GM20000 (cell line): ENCODE results near the gene CCDC142.

Source experiments
- DNase-seq: peaks from one replicate; pipeline ENCODE4 v3.0.0; 2012; ENCODE audit warnings: low spot score
- TF ChIP-seq, protein P1 (sequence below): IDR thresholded peaks from 2 replicates; pipeline ENCODE4 v1.5.1; 2012; ENCODE audit warnings: mild to moderate bottlenecking, control low read depth; ENCODE audit errors: extremely low read depth, missing control alignments

CCDC142 gene

DNA sequence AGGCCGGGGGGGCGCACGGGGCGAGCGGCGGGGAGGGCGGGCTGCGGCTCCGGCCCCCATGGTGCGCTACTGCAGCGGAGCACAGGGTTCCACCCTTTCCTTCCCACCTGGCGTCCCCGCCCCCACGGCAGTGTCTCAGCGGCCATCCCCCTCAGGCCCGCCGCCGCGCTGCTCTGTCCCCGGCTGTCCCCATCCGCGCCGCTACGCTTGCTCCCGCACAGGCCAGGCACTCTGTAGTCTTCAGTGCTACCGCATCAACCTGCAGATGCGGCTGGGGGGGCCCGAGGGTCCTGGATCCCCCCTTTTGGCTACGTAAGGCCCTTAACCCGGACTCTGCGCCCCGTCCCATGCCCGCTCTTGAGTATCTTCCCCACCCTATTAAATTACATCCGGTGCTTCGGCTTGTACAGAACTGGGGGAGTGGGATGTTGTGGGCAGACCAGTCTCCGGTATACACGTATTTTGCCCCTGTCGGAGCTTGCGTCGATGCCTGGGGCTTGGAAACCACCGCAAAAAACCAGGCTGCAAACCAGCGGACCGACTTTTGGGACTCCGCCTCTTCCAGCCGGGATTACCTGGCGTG, 25.2 kb downstream of the CCDC142 start:
- peak; percentile 81 for DNase-seq
- TF ChIP-seq, protein P1, sequence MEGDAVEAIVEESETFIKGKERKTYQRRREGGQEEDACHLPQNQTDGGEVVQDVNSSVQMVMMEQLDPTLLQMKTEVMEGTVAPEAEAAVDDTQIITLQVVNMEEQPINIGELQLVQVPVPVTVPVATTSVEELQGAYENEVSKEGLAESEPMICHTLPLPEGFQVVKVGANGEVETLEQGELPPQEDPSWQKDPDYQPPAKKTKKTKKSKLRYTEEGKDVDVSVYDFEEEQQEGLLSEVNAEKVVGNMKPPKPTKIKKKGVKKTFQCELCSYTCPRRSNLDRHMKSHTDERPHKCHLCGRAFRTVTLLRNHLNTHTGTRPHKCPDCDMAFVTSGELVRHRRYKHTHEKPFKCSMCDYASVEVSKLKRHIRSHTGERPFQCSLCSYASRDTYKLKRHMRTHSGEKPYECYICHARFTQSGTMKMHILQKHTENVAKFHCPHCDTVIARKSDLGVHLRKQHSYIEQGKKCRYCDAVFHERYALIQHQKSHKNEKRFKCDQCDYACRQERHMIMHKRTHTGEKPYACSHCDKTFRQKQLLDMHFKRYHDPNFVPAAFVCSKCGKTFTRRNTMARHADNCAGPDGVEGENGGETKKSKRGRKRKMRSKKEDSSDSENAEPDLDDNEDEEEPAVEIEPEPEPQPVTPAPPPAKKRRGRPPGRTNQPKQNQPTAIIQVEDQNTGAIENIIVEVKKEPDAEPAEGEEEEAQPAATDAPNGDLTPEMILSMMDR, result no peak

DNA sequence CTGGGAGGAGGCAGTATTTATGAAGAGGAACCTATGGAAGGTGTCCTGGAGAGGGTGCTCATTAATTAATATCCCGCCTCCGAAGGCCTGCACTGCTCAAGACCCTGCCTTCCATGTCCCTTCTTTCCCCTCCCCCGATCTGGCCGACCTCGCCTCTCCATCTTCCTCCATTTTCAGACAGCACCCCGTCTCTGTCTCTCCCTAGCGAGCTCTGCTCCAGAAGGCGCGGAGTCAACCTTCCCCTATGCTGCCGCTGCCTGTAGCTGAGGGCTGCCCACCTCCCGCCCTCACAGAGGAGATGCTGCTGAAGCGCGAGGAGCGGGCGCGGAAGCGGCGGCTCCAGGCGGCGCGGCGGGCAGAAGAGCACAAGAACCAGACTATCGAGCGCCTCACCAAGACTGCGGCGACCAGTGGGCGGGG, 25.7 kb downstream of the CCDC142 start:
- TF ChIP-seq, protein P1, result no peak
- no peak for DNase-seq

DNA sequence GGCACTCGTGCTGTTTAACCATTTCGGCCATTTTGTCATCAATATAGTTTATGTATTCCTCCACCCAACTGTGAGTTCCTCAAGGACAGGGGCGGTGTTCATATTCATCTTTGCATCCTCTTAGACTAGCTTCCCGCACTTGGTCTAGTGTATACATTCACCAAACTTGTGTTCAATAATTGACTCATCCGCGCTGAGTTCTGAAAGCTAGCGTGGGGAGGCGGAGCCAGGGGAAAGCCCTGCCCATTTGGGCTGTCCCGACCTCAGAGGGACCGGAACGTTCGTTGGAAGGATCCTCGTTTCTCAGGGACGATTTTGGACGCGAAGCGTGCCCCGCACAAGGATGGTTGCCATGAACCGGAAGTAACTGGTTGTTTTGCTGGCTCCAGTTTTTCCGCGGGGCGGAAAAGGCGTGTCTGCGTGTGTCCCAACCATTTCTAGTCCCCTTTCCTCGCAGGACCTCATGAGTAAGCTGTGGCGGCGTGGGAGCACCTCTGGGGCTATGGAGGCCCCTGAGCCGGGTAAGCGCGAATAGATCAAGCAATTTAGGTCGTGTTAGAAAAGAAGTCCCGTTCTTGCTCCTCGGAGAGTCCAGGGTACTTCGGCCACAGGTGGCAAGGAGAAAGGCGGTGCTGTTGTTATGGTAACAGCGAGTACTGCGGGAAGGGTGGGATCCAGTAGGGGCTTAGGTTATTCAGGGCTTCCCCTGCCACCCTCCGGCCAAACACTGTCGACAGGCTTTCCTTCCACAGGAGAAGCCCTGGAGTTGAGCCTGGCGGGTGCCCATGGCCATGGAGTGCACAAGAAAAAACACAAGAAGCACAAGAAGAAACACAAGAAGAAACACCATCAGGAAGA, 27.9 kb downstream of the CCDC142 start, which contains the start of gene INO80B:
TSS of gene INO80B (plus strand) at position 434 of the 858 bp plus-strand sequence. CDS start at position 464, 30 bp downstream.
- TF ChIP-seq, protein P1, result no peak
- peak; percentile 86 for DNase-seq

DNA sequence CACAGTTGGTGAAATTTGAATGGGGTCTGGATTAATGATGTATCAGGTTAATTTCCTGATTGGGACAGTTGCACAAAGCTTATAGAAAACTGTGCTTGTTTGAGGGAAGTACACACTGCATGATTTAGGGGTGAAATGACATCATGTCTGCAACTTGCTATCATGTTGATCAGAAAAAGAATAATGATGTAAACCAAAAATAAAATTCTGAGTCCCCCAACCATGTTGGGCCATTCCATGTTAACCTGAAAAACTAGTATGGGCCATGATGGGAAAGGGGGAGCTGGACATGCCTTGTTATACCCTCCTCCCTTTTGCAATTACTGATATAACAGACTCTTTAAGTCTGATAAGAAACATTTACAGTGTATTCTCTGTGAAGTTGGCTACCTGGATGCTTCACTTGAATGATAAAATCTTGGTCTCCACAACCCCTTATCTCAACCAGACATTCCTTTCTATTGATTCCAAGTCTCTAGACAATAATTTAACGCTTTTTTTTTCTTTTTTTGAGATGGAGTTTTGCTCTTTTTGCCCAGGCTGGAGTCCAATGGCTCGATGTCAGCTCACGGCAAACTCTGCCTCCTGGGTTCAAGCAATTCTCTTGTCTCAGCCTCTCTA, 32.1 kb downstream of the CCDC142 start:
- DNase-seq, result no peak
- TF ChIP-seq, protein P1, result no peak

DNA sequence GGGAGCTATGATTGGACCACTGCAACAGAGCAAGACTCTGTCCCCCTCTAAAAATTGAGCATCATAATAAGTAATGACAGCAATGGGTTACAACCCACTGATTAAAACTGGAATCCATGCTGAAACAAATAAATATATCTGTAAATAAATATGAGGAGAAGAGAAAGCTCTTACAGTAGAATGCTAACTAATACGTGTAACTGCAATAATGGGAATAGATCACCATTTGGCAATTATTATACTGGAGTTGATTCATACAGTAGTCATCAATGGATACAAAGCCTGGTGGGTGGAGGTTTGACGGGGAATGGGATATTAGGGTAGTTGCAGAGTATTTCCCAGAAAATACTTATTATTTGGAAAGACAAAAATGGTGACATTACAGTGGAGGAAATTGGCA, 34.0 kb downstream of the CCDC142 start:
- TF ChIP-seq, protein P1, result no peak
- no peak for DNase-seq

DNA sequence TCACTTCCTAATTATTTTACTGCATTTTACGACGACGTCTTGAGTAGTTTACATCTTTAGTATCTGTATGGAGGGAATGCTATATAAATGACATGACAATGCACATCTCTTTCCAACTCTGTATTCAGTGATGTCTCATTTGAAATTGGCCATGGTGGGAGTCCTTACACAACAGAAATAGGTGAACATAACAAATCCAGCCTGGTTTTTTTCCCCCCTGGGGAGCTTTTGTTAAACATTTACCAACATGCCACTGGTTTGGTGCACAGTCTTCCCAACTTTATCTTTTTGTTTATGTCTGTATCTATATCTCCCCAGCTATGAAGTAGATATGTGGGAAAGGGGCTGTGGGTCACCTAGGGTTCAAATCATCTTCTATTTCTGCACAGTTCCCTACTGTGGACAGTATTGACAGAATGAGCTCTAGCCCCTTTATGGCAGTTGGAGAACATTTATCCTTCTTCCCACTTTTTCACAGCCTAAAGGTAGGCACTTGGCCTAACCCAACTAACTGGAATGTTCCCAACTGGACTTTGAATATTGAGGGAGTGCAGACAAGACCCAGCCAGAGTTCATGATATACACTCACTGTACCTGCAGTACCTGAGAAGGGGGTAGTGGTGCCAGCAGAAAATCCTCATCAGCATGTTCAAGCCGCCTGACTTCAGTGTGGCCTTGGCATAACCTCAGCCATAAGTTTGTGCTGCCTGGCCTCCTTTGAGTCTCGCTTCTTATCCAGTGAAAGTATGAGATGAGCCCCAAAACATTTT, 35.4 kb downstream of the CCDC142 start:
- TF ChIP-seq, protein P1, result no peak
- no peak for DNase-seq
